GM12878 (cell line): ENCODE results near the gene ARHGEF16. TPM values are rescaled to one million over a fixed set of nuclear protein-coding genes. Genes with fewer than 3 reads are reported as not detected.

ENCODE experiments used
- ATAC-seq: fragments of 200-7000 bp; cut with Tn5 transposase; 3 replicates; pipeline ENCODE4 v1.9.1; 2020; ENCODE audit warnings: mild to moderate bottlenecking, moderate library complexity
- BruUV-seq: library from RNA; stranded (reverse); fragments of 400-500 nt; replicated peaks from 2 replicates; lab custom pipeline; 2021; lab: Mats Ljungman, UMichigan
- CTCF ChIA-PET: fragments of 300-600 bp; sonication (Branson Sonifier 250); formaldehyde crosslinking; extraction: SDS; loops from one replicate; lab custom pipeline; 2021; ENCODE audit warnings: inconsistent platforms; lab: Yijun Ruan, JAX
- POLR2A ChIA-PET: fragments of 350-600 bp; formaldehyde crosslinking; extraction: SDS; loops from one replicate; lab custom pipeline; 2021; ENCODE audit warnings: inconsistent platforms; lab: Charles Lee
- RAD21 ChIA-PET: fragments of 300-600 bp; sonication (Branson Sonifier 250); formaldehyde crosslinking; loops from one replicate; lab custom pipeline; 2023; ENCODE audit warnings: antibody characterized with exemption; ENCODE audit not compliant: unreplicated experiment; lab: Charles Lee
- SMC1A ChIA-PET: fragments of 300-600 bp; sonication (Branson Sonifier 250); formaldehyde crosslinking; loops from one replicate; lab custom pipeline; 2023; ENCODE audit not compliant: unreplicated experiment, uncharacterized antibody; lab: Charles Lee
- DNase-seq: peaks from one replicate; pipeline ENCODE4 v3.0.0-alpha.2; 2011; ENCODE audit warnings: low read depth, low spot score
- FAIRE-seq: peaks from 3 replicates; lab custom pipeline; 2011; peaks lifted over from hg19 to GRCh38; lab: Jason Lieb, UNC
- H2AFZ ChIP-seq: 2 replicates; pipeline ENCODE4 v1.6.0; 2011; ENCODE audit warnings: low read depth, low read length, control low read depth; ENCODE audit not compliant: control insufficient read depth
- H3K27ac ChIP-seq: 2 replicates; pipeline ENCODE4 v1.5.1; 2011; ENCODE audit warnings: control low read depth; ENCODE audit not compliant: control insufficient read depth, insufficient read depth
- H3K27me3 ChIP-seq, 2 experiments: replicated peaks in 1 of 2; 2 replicates each; pipeline versions ENCODE4 v1.6.0 to v1.6.1; 2011; ENCODE audit warnings: low read length in 1 of 2; ENCODE audit not compliant: control insufficient read depth in 2 of 2, insufficient read depth in 2 of 2
- H3K36me3 ChIP-seq, 2 experiments: 2 replicates each; pipeline ENCODE4 v1.5.1; 2011; ENCODE audit warnings: low read length in 1 of 2; ENCODE audit not compliant: control insufficient read depth in 2 of 2, insufficient read depth in 2 of 2
- H3K4me1 ChIP-seq: 2 replicates; pipeline ENCODE4 v1.6.1; 2011; ENCODE audit warnings: mild to moderate bottlenecking, low read length, moderate library complexity, mixed read lengths; ENCODE audit not compliant: control insufficient read depth, insufficient read depth
- H3K4me2 ChIP-seq: 2 replicates; pipeline ENCODE4 v1.6.0; 2011; ENCODE audit warnings: control low read depth; ENCODE audit not compliant: control insufficient read depth, insufficient read depth
- H3K4me3 ChIP-seq: fragments of 200-600 bp; sonication (generic); 2 replicates; pipeline ENCODE4 v1.5.1; 2016
- H3K79me2 ChIP-seq: 2 replicates; pipeline ENCODE4 v1.6.0; 2011; ENCODE audit warnings: low read length; ENCODE audit not compliant: control insufficient read depth, insufficient read depth
- H3K9ac ChIP-seq: 2 replicates; pipeline ENCODE4 v1.8.0; 2011; ENCODE audit warnings: low read length, control low read depth, mixed read lengths; ENCODE audit not compliant: control insufficient read depth, insufficient read depth
- H3K9me3 ChIP-seq: replicated peaks from 3 replicates; pipeline ENCODE4 v1.5.1; 2011; ENCODE audit warnings: mild to moderate bottlenecking, low read length; ENCODE audit not compliant: control insufficient read depth, insufficient read depth
- H4K20me1 ChIP-seq: 2 replicates; pipeline ENCODE4 v1.6.0; 2011; ENCODE audit not compliant: control insufficient read depth, insufficient read depth
- CHD1 ChIP-seq: IDR thresholded peaks from 2 replicates; pipeline ENCODE4 v1.6.1; 2012; ENCODE audit warnings: low read depth, low read length, improper control_type of control experiment
- CHD4 ChIP-seq: fragments of 200-600 bp; sonication (generic); IDR thresholded peaks from 2 replicates; pipeline ENCODE4 v1.6.1; 2016; ENCODE audit warnings: mild to moderate bottlenecking
- CREM ChIP-seq: IDR thresholded peaks from 2 replicates; pipeline ENCODE4 v1.6.1; 2014; ENCODE audit warnings: antibody characterized with exemption, low read depth
- EED ChIP-seq: sonication (generic); IDR thresholded peaks from 2 replicates; pipeline ENCODE4 v1.6.1; 2016; ENCODE audit warnings: antibody characterized with exemption, low read depth
- JUND ChIP-seq: IDR thresholded peaks from 2 replicates; pipeline ENCODE4 v1.6.1; 2012; ENCODE audit warnings: low read depth, mild to moderate bottlenecking, low read length, improper control_type of control experiment, moderate library complexity
- MEF2A ChIP-seq: IDR thresholded peaks from 2 replicates; pipeline ENCODE4 v1.6.1; 2011; ENCODE audit warnings: low read depth, mild to moderate bottlenecking, low read length, moderate library complexity; ENCODE audit not compliant: insufficient read depth
- NFXL1 ChIP-seq: fragments of 450-650 bp; IDR thresholded peaks from 2 replicates; pipeline ENCODE4 v1.6.1; 2017; ENCODE audit warnings: antibody characterized with exemption, mild to moderate bottlenecking, borderline replicate concordance
- NR2C2 ChIP-seq: IDR thresholded peaks from 2 replicates; pipeline ENCODE4 v1.6.1; 2011; ENCODE audit warnings: borderline replicate concordance, low read depth; ENCODE audit not compliant: control insufficient read depth, insufficient read length
- RAD51 ChIP-seq: fragments of 450-650 bp; IDR thresholded peaks from 2 replicates; pipeline ENCODE4 v1.6.1; 2016; ENCODE audit warnings: moderate library complexity, mild to moderate bottlenecking, inconsistent platforms
- RCOR1 ChIP-seq: conservative IDR thresholded peaks from 2 replicates; pipeline ENCODE4 v1.6.1; 2012; ENCODE audit warnings: low read depth, low read length, improper control_type of control experiment
- RUNX3 ChIP-seq: IDR thresholded peaks from 2 replicates; pipeline ENCODE4 v1.6.1; 2012; ENCODE audit warnings: low read length, inconsistent platforms
- SMAD5 ChIP-seq: IDR thresholded peaks from 2 replicates; pipeline ENCODE4 v1.6.1; 2016; ENCODE audit warnings: antibody characterized with exemption, low read depth
- SPI1 ChIP-seq: IDR thresholded peaks from 2 replicates; pipeline ENCODE4 v1.6.1; 2011; ENCODE audit warnings: low read depth, mild to moderate bottlenecking, low read length, moderate library complexity, borderline replicate concordance; ENCODE audit not compliant: insufficient read depth
- STAT3 ChIP-seq: IDR thresholded peaks from 2 replicates; pipeline ENCODE4 v1.6.1; 2011; ENCODE audit warnings: low read depth, low read length, improper control_type of control experiment
- TCF12 ChIP-seq: IDR thresholded peaks from 2 replicates; pipeline ENCODE4 v1.6.1; 2011; ENCODE audit warnings: low read depth, mild to moderate bottlenecking, low read length
- ZNF217 ChIP-seq: fragments of 450-650 bp; IDR thresholded peaks from 2 replicates; pipeline ENCODE4 v1.6.1; 2017; ENCODE audit warnings: antibody characterized with exemption, mild to moderate bottlenecking
- WGBS: methylation state at CpG from one replicate; pipeline ENCODE4 v1.1.6; 2016; ENCODE audit warnings: low lambda C conversion rate; ENCODE audit not compliant: insufficient replicate concordance, insufficient coverage; ENCODE audit errors: missing lambda C conversion rate; 5-methylcytosine and 5-hydroxymethylcytosine counted together
- in situ Hi-C: fragments of 300-500 bp; cut with MboI; formaldehyde crosslinking; loops from 9 replicates; pipeline ENCODE4 v1.14.3; 2018; ENCODE audit warnings: mixed read lengths
- intact Hi-C: fragments of 100-400 bp; cut with micrococcal nuclease; formaldehyde crosslinking; loops from one replicate; pipeline ENCODE4 v1.14.2; 2022; ENCODE audit not compliant: unreplicated experiment
- polyA plus RNA-seq, 11 experiments: library from polyadenylated mRNA; depleted of rRNA in 4 of 11; unstranded in 6 of 11; stranded (reverse) in 5 of 11; fragments of >200 nt; fragmentation: Nextera tagmentation in 4 of 11; fragmentation: Illumina TruSeq in 1 of 11; extraction: Ambion mirVana in 4 of 11; extraction: Trizol in 1 of 11; gene quantifications; 1 replicate in 1 of 11; 2 replicates in 10 of 11; pipeline versions ENCODE4 v1.2.1 to v1.2.3, GENCODE V29; 2011 to 2016; ENCODE audit warnings: inconsistent platforms in 2 of 11, missing spikeins in 2 of 11, low read depth in 1 of 11
- total RNA-seq, 4 experiments: library from RNA; depleted of rRNA in 3 of 4; stranded (reverse); fragments of >200 nt in 3 of 4; fragmentation: Illumina TruSeq in 1 of 4; extraction: Trizol in 1 of 4; gene quantifications; 2 replicates each; pipeline versions ENCODE4 v1.2.1 to v1.2.3, GENCODE V29; 2013 to 2021
- TF ChIP-seq, protein P1 (sequence below): fragments of 450-650 bp; IDR thresholded peaks from 2 replicates; pipeline ENCODE4 v1.6.1; 2017; ENCODE audit warnings: mild to moderate bottlenecking
- TF ChIP-seq, protein P2 (sequence below): fragments of 450-650 bp; IDR thresholded peaks from 2 replicates; pipeline ENCODE4 v1.6.1; 2016; ENCODE audit warnings: mild to moderate bottlenecking, moderate library complexity, borderline replicate concordance

The ARHGEF16 gene
- total and polyA plus RNA-seq, 10 of the 15 experiments (the other 5 are each of a cell fraction or from before 2014, with no cell fraction given) = not detected

DNA sequence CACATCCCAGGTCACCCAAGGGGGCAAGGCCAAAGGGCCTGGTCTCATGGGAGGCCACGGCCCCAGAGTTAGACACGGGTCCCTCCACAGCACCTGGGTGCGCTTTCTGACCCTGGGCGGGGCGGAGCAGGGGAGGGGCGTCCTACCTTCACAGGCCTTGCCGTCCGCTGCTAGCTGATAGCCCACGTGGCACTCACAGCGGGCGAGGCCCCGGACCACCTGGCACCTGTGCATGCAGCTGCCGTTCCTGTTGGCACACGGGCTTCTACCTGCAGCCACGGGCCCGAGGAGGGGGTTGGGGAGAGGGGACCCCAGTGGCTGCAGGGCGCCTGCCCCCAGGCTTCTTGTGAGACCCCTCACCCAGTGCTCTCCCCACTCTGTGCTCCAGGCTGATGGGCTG lies 59.9 kb downstream of the ARHGEF16 start:
- no peak for ATAC-seq
- no TSS peak for BruUV-seq
- in situ Hi-C loops = no loop called here

More for the DNA sequence above, 59.9 kb downstream of the ARHGEF16 start:
- Histone ChIP-seq H3K9ac (no peak overlapping the region), H3K36me3 (no peaks in the 10 kb centered on the region), H3K27ac (no peak overlapping the region), H3K79me2 (no peaks in the 10 kb centered on the region), H3K4me3 (no peak overlapping the region), H3K27me3 (no peaks in the 10 kb centered on the region), H4K20me1 (no peaks in the 10 kb centered on the region), H3K4me2 (no peak overlapping the region), H2AFZ (no peak overlapping the region), H3K9me3 (no peaks in the 10 kb centered on the region; the same call in 2 of the 3 replicates), H3K4me1 (no peaks in the 10 kb centered on the region)
- POLR2A ChIA-PET = no interaction called here
- WGBS = 49% methylated on average over 17 of the region's 17 CpGs
- intact Hi-C loops = no loop called here
- CTCF ChIA-PET = no interaction called here
- no peak for FAIRE-seq
- SMC1A ChIA-PET = no interaction called here
- RAD21 ChIA-PET = no interaction called here
- no peak for DNase-seq
- TF ChIP-seq TCF12 (no peak), CHD4 (no peak), SMAD5 (no peak), SPI1 (no peak), NFXL1 (no peak), CHD1 (no peak), STAT3 (no peak), RUNX3 (no peak), RCOR1 (no peak), JUND (no peak), ZNF217 (no peak), NR2C2 (no peak), MEF2A (no peak), RAD51 (no peak), CREM (no peak), EED (no peak)
- TF ChIP-seq, protein P1, sequence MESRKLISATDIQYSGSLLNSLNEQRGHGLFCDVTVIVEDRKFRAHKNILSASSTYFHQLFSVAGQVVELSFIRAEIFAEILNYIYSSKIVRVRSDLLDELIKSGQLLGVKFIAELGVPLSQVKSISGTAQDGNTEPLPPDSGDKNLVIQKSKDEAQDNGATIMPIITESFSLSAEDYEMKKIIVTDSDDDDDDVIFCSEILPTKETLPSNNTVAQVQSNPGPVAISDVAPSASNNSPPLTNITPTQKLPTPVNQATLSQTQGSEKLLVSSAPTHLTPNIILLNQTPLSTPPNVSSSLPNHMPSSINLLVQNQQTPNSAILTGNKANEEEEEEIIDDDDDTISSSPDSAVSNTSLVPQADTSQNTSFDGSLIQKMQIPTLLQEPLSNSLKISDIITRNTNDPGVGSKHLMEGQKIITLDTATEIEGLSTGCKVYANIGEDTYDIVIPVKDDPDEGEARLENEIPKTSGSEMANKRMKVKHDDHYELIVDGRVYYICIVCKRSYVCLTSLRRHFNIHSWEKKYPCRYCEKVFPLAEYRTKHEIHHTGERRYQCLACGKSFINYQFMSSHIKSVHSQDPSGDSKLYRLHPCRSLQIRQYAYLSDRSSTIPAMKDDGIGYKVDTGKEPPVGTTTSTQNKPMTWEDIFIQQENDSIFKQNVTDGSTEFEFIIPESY = no peak
- TF ChIP-seq, protein P2, sequence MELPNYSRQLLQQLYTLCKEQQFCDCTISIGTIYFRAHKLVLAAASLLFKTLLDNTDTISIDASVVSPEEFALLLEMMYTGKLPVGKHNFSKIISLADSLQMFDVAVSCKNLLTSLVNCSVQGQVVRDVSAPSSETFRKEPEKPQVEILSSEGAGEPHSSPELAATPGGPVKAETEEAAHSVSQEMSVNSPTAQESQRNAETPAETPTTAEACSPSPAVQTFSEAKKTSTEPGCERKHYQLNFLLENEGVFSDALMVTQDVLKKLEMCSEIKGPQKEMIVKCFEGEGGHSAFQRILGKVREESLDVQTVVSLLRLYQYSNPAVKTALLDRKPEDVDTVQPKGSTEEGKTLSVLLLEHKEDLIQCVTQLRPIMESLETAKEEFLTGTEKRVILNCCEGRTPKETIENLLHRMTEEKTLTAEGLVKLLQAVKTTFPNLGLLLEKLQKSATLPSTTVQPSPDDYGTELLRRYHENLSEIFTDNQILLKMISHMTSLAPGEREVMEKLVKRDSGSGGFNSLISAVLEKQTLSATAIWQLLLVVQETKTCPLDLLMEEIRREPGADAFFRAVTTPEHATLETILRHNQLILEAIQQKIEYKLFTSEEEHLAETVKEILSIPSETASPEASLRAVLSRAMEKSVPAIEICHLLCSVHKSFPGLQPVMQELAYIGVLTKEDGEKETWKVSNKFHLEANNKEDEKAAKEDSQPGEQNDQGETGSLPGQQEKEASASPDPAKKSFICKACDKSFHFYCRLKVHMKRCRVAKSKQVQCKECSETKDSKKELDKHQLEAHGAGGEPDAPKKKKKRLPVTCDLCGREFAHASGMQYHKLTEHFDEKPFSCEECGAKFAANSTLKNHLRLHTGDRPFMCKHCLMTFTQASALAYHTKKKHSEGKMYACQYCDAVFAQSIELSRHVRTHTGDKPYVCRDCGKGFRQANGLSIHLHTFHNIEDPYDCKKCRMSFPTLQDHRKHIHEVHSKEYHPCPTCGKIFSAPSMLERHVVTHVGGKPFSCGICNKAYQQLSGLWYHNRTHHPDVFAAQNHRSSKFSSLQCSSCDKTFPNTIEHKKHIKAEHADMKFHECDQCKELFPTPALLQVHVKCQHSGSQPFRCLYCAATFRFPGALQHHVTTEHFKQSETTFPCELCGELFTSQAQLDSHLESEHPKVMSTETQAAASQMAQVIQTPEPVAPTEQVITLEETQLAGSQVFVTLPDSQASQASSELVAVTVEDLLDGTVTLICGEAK = no peak
